GM23338 (cell line): ENCODE measurements around the gene FBF1. TPM values are rescaled to one million over a fixed set of nuclear protein-coding genes. Genes with fewer than 3 reads are reported as not detected.

ENCODE experiments used
- ATAC-seq: fragments of 200-7000 bp; cut with Tn5 transposase; 3 replicates; pipeline ENCODE4 v1.9.1; 2020
- DNase-seq: peaks from one replicate; pipeline ENCODE4 v3.0.0-alpha.2; 2015; ENCODE audit warnings: low spot score
- H2AFZ ChIP-seq: fragments of 200-600 bp; sonication (generic); 2 replicates; pipeline ENCODE4 v1.8.0; 2016; ENCODE audit warnings: antibody characterized with exemption, mild to moderate bottlenecking, moderate library complexity
- H3F3A ChIP-seq: fragments of 200-600 bp; sonication (generic); replicated peaks from 2 replicates; pipeline ENCODE4 v1.8.0; 2017; ENCODE audit warnings: antibody characterized with exemption, mixed run types, low read depth
- H3K27ac ChIP-seq: fragments of 200-600 bp; sonication (generic); 2 replicates; pipeline ENCODE4 v1.6.1; 2016; ENCODE audit warnings: low read depth
- H3K27me3 ChIP-seq: fragments of 200-600 bp; sonication (generic); 2 replicates; pipeline ENCODE4 v1.8.0; 2016; ENCODE audit warnings: mild to moderate bottlenecking, mixed run types, moderate library complexity; ENCODE audit not compliant: insufficient read depth
- H3K36me3 ChIP-seq: fragments of 200-600 bp; sonication (generic); 2 replicates; pipeline ENCODE4 v1.8.0; 2016; ENCODE audit warnings: mild to moderate bottlenecking; ENCODE audit not compliant: insufficient read depth
- H3K4me1 ChIP-seq: fragments of 200-600 bp; sonication (generic); 2 replicates; pipeline ENCODE4 v1.8.0; 2016; ENCODE audit warnings: mild to moderate bottlenecking, moderate library complexity; ENCODE audit not compliant: insufficient read depth
- H3K4me2 ChIP-seq: fragments of 200-600 bp; sonication (generic); 2 replicates; pipeline ENCODE4 v1.7.1; 2017; ENCODE audit warnings: mixed run types
- H3K4me3 ChIP-seq: fragments of 200-600 bp; sonication (generic); 2 replicates; pipeline ENCODE4 v1.6.1; 2016; ENCODE audit warnings: mixed run types
- H3K79me2 ChIP-seq: fragments of 200-600 bp; sonication (generic); replicated peaks from 2 replicates; pipeline ENCODE4 v1.8.0; 2017; ENCODE audit warnings: mild to moderate bottlenecking; ENCODE audit not compliant: insufficient read depth
- H3K9me2 ChIP-seq: fragments of 200-600 bp; sonication (generic); 2 replicates; pipeline ENCODE4 v1.8.0; 2017; ENCODE audit not compliant: insufficient read depth
- H4K20me1 ChIP-seq: fragments of 200-600 bp; sonication (generic); replicated peaks from 2 replicates; pipeline ENCODE4 v1.8.0; 2017; ENCODE audit warnings: mild to moderate bottlenecking; ENCODE audit not compliant: insufficient read depth
- H3K27ac Mint-ChIP-seq: 2 replicates; pipeline ENCODE4 v1.8.0; 2020; ENCODE audit warnings: inconsistent platforms, mild to moderate bottlenecking, moderate library complexity, mixed read lengths
- H3K27me3 Mint-ChIP-seq: 3 replicates; pipeline ENCODE4 v1.8.0; 2022; ENCODE audit warnings: low read depth, mild to moderate bottlenecking, moderate library complexity, mixed read lengths, inconsistent platforms; ENCODE audit not compliant: insufficient read depth, poor library complexity
- H3K36me3 Mint-ChIP-seq: 3 replicates; pipeline ENCODE4 v1.8.0; 2021; ENCODE audit warnings: low read depth, mild to moderate bottlenecking, inconsistent platforms, moderate library complexity, mixed read lengths
- H3K4me1 Mint-ChIP-seq: 3 replicates; pipeline ENCODE4 v1.8.0; 2020; ENCODE audit warnings: mild to moderate bottlenecking, inconsistent platforms, mixed read lengths
- H3K4me3 Mint-ChIP-seq: 3 replicates; pipeline ENCODE4 v1.8.0; 2021; ENCODE audit warnings: moderate library complexity, mild to moderate bottlenecking, inconsistent platforms, mixed read lengths
- H3K9me3 Mint-ChIP-seq: 3 replicates; pipeline ENCODE4 v1.8.0; 2020; ENCODE audit warnings: moderate library complexity, mild to moderate bottlenecking, inconsistent platforms, mixed read lengths
- CREB1 ChIP-seq: fragments of 250-450 bp; sonication (Bioruptor Pico); IDR thresholded peaks from 2 replicates; pipeline ENCODE4 v1.5.0; 2020; ENCODE audit warnings: low read depth, mild to moderate bottlenecking, moderate library complexity
- CTCF ChIP-seq, 2 experiments: fragments of 200-600 bp in 1 of 2; sonication (generic) in 1 of 2; conservative IDR thresholded peaks; 2 replicates each; pipeline versions ENCODE4 v1.5.1 to v1.6.1; 2016 to 2017; ENCODE audit warnings: antibody characterized with exemption in 2 of 2, low read depth in 2 of 2, mild to moderate bottlenecking in 2 of 2, moderate library complexity in 1 of 2
- EZH2 ChIP-seq: fragments of 200-600 bp; sonication (generic); IDR thresholded peaks from one replicate; pipeline ENCODE4 v1.8.0; 2017; ENCODE audit warnings: antibody characterized with exemption, mild to moderate bottlenecking, low read depth; ENCODE audit not compliant: unreplicated experiment
- EZH2phosphoT487 ChIP-seq: fragments of 200-600 bp; sonication (generic); IDR thresholded peaks from one replicate; pipeline ENCODE4 v1.8.1; 2018; ENCODE audit warnings: antibody characterized with exemption; ENCODE audit not compliant: unreplicated experiment
- JUNB ChIP-seq: IDR thresholded peaks from one replicate; pipeline ENCODE4 v1.6.1; 2016; ENCODE audit warnings: antibody characterized with exemption; ENCODE audit not compliant: unreplicated experiment
- NANOG ChIP-seq: IDR thresholded peaks from 2 replicates; pipeline ENCODE4 v1.6.1; 2016; ENCODE audit warnings: antibody characterized with exemption, borderline replicate concordance
- POLR2AphosphoS5 ChIP-seq: IDR thresholded peaks from 2 replicates; pipeline ENCODE4 v1.6.1; 2016; ENCODE audit warnings: antibody characterized with exemption, low read depth
- STAT1 ChIP-seq: IDR thresholded peaks from one replicate; pipeline ENCODE4 v1.6.1; 2016; ENCODE audit warnings: antibody characterized with exemption; ENCODE audit not compliant: unreplicated experiment
- ZNF331 ChIP-seq: fragments of 250-450 bp; sonication (Bioruptor Pico); IDR thresholded peaks from 2 replicates; pipeline ENCODE4 v1.5.0; 2020; ENCODE audit warnings: low read depth, mild to moderate bottlenecking, moderate library complexity
- ZNF462 ChIP-seq: fragments of 250-450 bp; sonication (Bioruptor Pico); IDR thresholded peaks from 2 replicates; pipeline ENCODE4 v1.5.0; 2020; ENCODE audit warnings: mild to moderate bottlenecking, moderate library complexity
- polyA plus RNA-seq: library from polyadenylated mRNA; unstranded; fragments of >200 nt; fragmentation: Nextera tagmentation; extraction: Ambion mirVana; gene quantifications from 2 replicates; pipeline ENCODE4 v1.2.1, GENCODE V29; 2016
- total RNA-seq: library from RNA; depleted of rRNA; stranded (reverse); fragments of >200 nt; shearing (Covaris generic); gene quantifications from 2 replicates; pipeline ENCODE4 v1.2.3, GENCODE V29; 2014
- TF ChIP-seq, protein P1 (sequence below): IDR thresholded peaks from one replicate; pipeline ENCODE4 v1.6.1; 2018; ENCODE audit warnings: antibody characterized with exemption; ENCODE audit not compliant: unreplicated experiment
- TF ChIP-seq, protein P2 (sequence below): IDR thresholded peaks from 2 replicates; pipeline ENCODE4 v1.6.1; 2016; ENCODE audit warnings: antibody characterized with exemption

Gene FBF1
- total and polyA plus RNA-seq, 2 experiments from 2014 or later = 8.8 to 11.8 TPM

GRCh38 chr17:75913537-75914210 lies 27.2 kb downstream of the FBF1 start:
- no peaks in the 10 kb centered on the region for H3K36me3 ChIP-seq
- H3K27me3 ChIP-seq = no peaks in the 10 kb centered on the region
- no peak overlapping the region for H3K4me3 ChIP-seq
- no peak for DNase-seq
- no peak overlapping the region for H3K4me2 ChIP-seq
- no peak overlapping the region for H3K27ac ChIP-seq
- Mint-ChIP-seq H3K36me3 (peaks cover 7% of the 10 kb centered on the region; the same call in 2 of the 3 replicates), H3K9me3 (no peaks in the 10 kb centered on the region), H3K27me3 (peaks cover 6% of the 10 kb centered on the region), H3K27ac (no peak overlapping the region), H3K4me3 (no peak overlapping the region), H3K4me1 (no peaks in the 10 kb centered on the region; the same call in 2 of the 3 replicates)
- no peak for TF ChIP-seq STAT1
- TF ChIP-seq JUNB = no peak
- TF ChIP-seq, protein P1, sequence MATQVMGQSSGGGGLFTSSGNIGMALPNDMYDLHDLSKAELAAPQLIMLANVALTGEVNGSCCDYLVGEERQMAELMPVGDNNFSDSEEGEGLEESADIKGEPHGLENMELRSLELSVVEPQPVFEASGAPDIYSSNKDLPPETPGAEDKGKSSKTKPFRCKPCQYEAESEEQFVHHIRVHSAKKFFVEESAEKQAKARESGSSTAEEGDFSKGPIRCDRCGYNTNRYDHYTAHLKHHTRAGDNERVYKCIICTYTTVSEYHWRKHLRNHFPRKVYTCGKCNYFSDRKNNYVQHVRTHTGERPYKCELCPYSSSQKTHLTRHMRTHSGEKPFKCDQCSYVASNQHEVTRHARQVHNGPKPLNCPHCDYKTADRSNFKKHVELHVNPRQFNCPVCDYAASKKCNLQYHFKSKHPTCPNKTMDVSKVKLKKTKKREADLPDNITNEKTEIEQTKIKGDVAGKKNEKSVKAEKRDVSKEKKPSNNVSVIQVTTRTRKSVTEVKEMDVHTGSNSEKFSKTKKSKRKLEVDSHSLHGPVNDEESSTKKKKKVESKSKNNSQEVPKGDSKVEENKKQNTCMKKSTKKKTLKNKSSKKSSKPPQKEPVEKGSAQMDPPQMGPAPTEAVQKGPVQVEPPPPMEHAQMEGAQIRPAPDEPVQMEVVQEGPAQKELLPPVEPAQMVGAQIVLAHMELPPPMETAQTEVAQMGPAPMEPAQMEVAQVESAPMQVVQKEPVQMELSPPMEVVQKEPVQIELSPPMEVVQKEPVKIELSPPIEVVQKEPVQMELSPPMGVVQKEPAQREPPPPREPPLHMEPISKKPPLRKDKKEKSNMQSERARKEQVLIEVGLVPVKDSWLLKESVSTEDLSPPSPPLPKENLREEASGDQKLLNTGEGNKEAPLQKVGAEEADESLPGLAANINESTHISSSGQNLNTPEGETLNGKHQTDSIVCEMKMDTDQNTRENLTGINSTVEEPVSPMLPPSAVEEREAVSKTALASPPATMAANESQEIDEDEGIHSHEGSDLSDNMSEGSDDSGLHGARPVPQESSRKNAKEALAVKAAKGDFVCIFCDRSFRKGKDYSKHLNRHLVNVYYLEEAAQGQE = no peak
- TF ChIP-seq, protein P2, sequence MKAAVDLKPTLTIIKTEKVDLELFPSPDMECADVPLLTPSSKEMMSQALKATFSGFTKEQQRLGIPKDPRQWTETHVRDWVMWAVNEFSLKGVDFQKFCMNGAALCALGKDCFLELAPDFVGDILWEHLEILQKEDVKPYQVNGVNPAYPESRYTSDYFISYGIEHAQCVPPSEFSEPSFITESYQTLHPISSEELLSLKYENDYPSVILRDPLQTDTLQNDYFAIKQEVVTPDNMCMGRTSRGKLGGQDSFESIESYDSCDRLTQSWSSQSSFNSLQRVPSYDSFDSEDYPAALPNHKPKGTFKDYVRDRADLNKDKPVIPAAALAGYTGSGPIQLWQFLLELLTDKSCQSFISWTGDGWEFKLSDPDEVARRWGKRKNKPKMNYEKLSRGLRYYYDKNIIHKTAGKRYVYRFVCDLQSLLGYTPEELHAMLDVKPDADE = no peak
- TF ChIP-seq EZH2 = no peak
- no peak for TF ChIP-seq POLR2AphosphoS5
- no peak for TF ChIP-seq CREB1
- no peak for TF ChIP-seq NANOG
- no peak for TF ChIP-seq ZNF331 (CRISPR knock-in tag)
- no peak for TF ChIP-seq CTCF (conservative IDR thresholded peaks at IDR 0.05; ENCODE audit: low read depth in 2 of 2)
- no peak for TF ChIP-seq ZNF462
- no peak for TF ChIP-seq EZH2phosphoT487
- H4K20me1 ChIP-seq = no peaks in the 10 kb centered on the region
- H3F3A ChIP-seq = no peaks in the 10 kb centered on the region
- H2AFZ ChIP-seq = no peak overlapping the region
- no peaks in the 10 kb centered on the region for H3K79me2 ChIP-seq
- H3K4me1 ChIP-seq = no peaks in the 10 kb centered on the region; the same call in 1 of the 2 replicates
- ATAC-seq = no peak
- no peaks in the 10 kb centered on the region for H3K9me2 ChIP-seq
